PFSK-1 (cell line): ENCODE data around the gene LCNL1.

Experiments
- FOXP2 ChIP-seq: optimal IDR thresholded peaks from 2 replicates; pipeline ENCODE3; 2011; ENCODE audit warnings: borderline replicate concordance, control low read depth, inconsistent platforms; ENCODE audit not compliant: insufficient read depth; ENCODE audit errors: extremely low read length, extremely low read depth
- POLR2AphosphoS5 ChIP-seq: IDR thresholded peaks from 2 replicates; pipeline ENCODE4 v1.6.1; 2012; ENCODE audit warnings: low read depth, mild to moderate bottlenecking, control low read depth, low read length, moderate library complexity
- SIN3A ChIP-seq: IDR thresholded peaks from 2 replicates; pipeline ENCODE4 v1.6.1; 2012; ENCODE audit warnings: mild to moderate bottlenecking, low read length, moderate library complexity, borderline replicate concordance; ENCODE audit not compliant: insufficient read depth
- TAF1 ChIP-seq: IDR thresholded peaks from 2 replicates; pipeline ENCODE4 v1.6.1; 2012; ENCODE audit warnings: low read length, control low read depth, borderline replicate concordance; ENCODE audit not compliant: insufficient read depth
- TF ChIP-seq, protein P1 (sequence below), 2 experiments: IDR thresholded peaks; 2 replicates each; pipeline versions ENCODE4 v1.6.1 to v1.8.0; 2011 to 2012; ENCODE audit warnings: low read depth in 2 of 2, low read length in 2 of 2, control low read depth in 1 of 2, inconsistent platforms in 1 of 2, mild to moderate bottlenecking in 1 of 2, moderate library complexity in 1 of 2; ENCODE audit not compliant: insufficient read depth in 1 of 2

LCNL1 gene

GRCh38 chr9:137007108-137007815 lies 24.5 kb downstream of the LCNL1 start:
- TF ChIP-seq TAF1 (no peak), FOXP2 (no peak), SIN3A (no peak), POLR2AphosphoS5 (no peak)
- TF ChIP-seq, protein P1, sequence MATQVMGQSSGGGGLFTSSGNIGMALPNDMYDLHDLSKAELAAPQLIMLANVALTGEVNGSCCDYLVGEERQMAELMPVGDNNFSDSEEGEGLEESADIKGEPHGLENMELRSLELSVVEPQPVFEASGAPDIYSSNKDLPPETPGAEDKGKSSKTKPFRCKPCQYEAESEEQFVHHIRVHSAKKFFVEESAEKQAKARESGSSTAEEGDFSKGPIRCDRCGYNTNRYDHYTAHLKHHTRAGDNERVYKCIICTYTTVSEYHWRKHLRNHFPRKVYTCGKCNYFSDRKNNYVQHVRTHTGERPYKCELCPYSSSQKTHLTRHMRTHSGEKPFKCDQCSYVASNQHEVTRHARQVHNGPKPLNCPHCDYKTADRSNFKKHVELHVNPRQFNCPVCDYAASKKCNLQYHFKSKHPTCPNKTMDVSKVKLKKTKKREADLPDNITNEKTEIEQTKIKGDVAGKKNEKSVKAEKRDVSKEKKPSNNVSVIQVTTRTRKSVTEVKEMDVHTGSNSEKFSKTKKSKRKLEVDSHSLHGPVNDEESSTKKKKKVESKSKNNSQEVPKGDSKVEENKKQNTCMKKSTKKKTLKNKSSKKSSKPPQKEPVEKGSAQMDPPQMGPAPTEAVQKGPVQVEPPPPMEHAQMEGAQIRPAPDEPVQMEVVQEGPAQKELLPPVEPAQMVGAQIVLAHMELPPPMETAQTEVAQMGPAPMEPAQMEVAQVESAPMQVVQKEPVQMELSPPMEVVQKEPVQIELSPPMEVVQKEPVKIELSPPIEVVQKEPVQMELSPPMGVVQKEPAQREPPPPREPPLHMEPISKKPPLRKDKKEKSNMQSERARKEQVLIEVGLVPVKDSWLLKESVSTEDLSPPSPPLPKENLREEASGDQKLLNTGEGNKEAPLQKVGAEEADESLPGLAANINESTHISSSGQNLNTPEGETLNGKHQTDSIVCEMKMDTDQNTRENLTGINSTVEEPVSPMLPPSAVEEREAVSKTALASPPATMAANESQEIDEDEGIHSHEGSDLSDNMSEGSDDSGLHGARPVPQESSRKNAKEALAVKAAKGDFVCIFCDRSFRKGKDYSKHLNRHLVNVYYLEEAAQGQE (IDR thresholded peaks at IDR 0.05; ENCODE audit: insufficient read depth in 1 of 2, low read depth in 2 of 2, low read length in 2 of 2), result no peak

DNA sequence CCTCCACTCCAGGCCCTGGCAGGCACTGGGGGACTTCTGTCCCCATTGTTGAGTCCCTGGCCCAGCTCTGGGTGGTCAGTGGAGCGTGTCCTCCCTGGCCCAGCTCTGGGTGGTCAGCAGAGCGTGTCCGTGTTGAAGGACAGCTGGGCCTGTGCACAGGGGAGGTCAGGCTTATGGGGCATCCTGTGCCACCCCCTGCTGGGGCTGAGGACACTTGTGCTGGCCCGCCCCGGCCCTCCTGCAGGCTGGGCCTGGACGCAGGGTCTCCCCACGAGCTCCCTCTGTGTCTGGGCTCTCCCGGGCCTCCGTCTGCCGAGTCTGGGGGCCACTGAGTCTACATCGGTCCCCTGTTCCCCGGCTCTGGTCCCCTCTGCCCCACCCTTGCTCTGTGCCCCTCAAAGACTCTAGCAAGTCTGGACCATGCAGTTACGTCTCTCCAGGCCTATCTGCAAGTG lies 25.1 kb downstream of the LCNL1 start:
- TF ChIP-seq, protein P1 (IDR thresholded peaks at IDR 0.05; ENCODE audit: insufficient read depth in 1 of 2, low read depth in 2 of 2, low read length in 2 of 2), result no peak
- TF ChIP-seq FOXP2 (no peak), SIN3A (no peak), POLR2AphosphoS5 (no peak), TAF1 (no peak)

- TF ChIP-seq, protein P1 (IDR thresholded peaks at IDR 0.05; ENCODE audit: insufficient read depth in 1 of 2, low read depth in 2 of 2, low read length in 2 of 2), result no peak
- TF ChIP-seq POLR2AphosphoS5, result no peak
- TF ChIP-seq SIN3A, result no peak
- no peak for TF ChIP-seq FOXP2
- no peak for TF ChIP-seq TAF1
These were observed 25.5 kb downstream of the LCNL1 start for GRCh38 chr9:137008312-137008711.

- TF ChIP-seq SIN3A, result no peak
- no peak for TF ChIP-seq POLR2AphosphoS5
- no peak for TF ChIP-seq TAF1
- TF ChIP-seq, protein P1 (IDR thresholded peaks at IDR 0.05; ENCODE audit: insufficient read depth in 1 of 2, low read depth in 2 of 2, low read length in 2 of 2), result no peak
- no peak for TF ChIP-seq FOXP2
These were observed 26.4 kb downstream of the LCNL1 start for GRCh38 chr9:137009217-137009616.
